Progenitor cell of endocrine pancreas (in vitro differentiated cells): ENCODE results near the gene PRODH2. TPM values are rescaled to one million over a fixed set of nuclear protein-coding genes. Genes with fewer than 3 reads are reported as not detected.
"Not testable (repeated sequence)": the region's sequence is repeated elsewhere in the genome, so short reads cannot be mapped to it uniquely, and the experiment has no call there.

Experiments
- DNase-seq: peaks from one replicate; pipeline ENCODE4 v3.0.0; 2021; ENCODE audit warnings: low spot score; ENCODE audit not compliant: unreplicated experiment
- H3K27ac Mint-ChIP-seq: 2 replicates; pipeline ENCODE4 v1.8.0; 2021; ENCODE audit warnings: mild to moderate bottlenecking, moderate library complexity, mixed read lengths
- H3K27me3 Mint-ChIP-seq: 2 replicates; pipeline ENCODE4 v1.8.0; 2021; ENCODE audit warnings: mixed read lengths
- H3K36me3 Mint-ChIP-seq: 2 replicates; pipeline ENCODE4 v1.8.0; 2022; ENCODE audit warnings: mixed read lengths; ENCODE audit not compliant: insufficient read depth
- H3K4me1 Mint-ChIP-seq: 2 replicates; pipeline ENCODE4 v1.8.0; 2021; ENCODE audit warnings: low read depth, mixed read lengths
- H3K4me3 Mint-ChIP-seq: 2 replicates; pipeline ENCODE4 v1.8.0; 2021; ENCODE audit warnings: low read depth, mild to moderate bottlenecking, moderate library complexity, mixed read lengths
- H3K9me3 Mint-ChIP-seq: 2 replicates; pipeline ENCODE4 v1.8.0; 2021; ENCODE audit warnings: low read depth, mixed read lengths
- total RNA-seq: library from RNA; stranded (reverse); gene quantifications from 2 replicates; pipeline ENCODE4 v1.2.1, GENCODE V29; 2021
- TF ChIP-seq, protein P1 (sequence below): fragments of 200-600 bp; sonication (generic); IDR thresholded peaks from one replicate; pipeline ENCODE4 v1.5.0; 2021; ENCODE audit warnings: antibody characterized with exemption, mild to moderate bottlenecking; ENCODE audit not compliant: unreplicated experiment

Gene PRODH2
- total RNA-seq, 1 donor from 2014 or later, result 5.3 TPM

DNA sequence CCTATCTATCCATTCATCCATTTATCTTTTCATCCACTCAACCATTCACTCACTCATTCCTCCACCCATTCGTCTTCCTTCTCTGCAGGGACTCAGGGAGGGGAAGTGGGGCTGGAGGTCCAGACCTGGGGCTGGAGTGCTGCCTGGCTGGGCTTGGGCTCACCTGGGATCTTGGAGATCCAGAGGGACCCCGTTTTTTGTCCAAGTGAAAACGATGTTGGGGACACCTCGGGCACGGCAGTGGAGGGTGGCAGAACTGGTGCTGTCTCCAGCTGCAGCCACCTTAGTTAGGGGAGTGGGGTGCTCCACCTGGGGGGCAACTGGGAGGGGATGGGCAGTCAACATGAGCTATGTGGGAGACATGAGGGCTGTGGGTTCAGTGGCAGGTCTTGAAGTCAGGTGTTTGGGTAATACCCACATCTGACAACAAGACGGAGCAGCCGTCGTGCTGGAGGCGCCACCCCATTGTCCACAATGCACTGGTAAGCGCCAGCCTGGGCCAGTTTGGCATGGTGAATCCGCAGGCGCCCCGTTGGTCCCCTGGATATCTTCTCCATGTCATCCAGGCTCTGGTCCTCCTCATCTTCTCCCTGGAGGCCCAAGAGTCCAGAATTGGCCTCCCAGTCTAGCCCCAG lies 29.4 kb upstream of the PRODH2 start:
- DNase-seq, result no peak
- Mint-ChIP-seq H3K36me3 (peaks cover 4% of the 10 kb centered on the region), H3K27ac (no peak overlapping the region), H3K9me3 (no peaks in the 10 kb centered on the region), H3K4me1 (peaks cover 18% of the 10 kb centered on the region), H3K4me3 (no peak overlapping the region), H3K27me3 (peaks cover 63% of the 10 kb centered on the region)
- TF ChIP-seq, protein P1, sequence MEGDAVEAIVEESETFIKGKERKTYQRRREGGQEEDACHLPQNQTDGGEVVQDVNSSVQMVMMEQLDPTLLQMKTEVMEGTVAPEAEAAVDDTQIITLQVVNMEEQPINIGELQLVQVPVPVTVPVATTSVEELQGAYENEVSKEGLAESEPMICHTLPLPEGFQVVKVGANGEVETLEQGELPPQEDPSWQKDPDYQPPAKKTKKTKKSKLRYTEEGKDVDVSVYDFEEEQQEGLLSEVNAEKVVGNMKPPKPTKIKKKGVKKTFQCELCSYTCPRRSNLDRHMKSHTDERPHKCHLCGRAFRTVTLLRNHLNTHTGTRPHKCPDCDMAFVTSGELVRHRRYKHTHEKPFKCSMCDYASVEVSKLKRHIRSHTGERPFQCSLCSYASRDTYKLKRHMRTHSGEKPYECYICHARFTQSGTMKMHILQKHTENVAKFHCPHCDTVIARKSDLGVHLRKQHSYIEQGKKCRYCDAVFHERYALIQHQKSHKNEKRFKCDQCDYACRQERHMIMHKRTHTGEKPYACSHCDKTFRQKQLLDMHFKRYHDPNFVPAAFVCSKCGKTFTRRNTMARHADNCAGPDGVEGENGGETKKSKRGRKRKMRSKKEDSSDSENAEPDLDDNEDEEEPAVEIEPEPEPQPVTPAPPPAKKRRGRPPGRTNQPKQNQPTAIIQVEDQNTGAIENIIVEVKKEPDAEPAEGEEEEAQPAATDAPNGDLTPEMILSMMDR, result no peak

- not testable (repeated sequence) for DNase-seq, H3K4me3 Mint-ChIP-seq, H3K27ac Mint-ChIP-seq, H3K9me3 Mint-ChIP-seq, H3K4me1 Mint-ChIP-seq, H3K36me3 Mint-ChIP-seq
- H3K27me3 Mint-ChIP-seq, result peaks cover 44% of the 10 kb centered on the region
Measured at GRCh38 chr19:35836096-35836495, 23.5 kb upstream of the PRODH2 start.

DNA sequence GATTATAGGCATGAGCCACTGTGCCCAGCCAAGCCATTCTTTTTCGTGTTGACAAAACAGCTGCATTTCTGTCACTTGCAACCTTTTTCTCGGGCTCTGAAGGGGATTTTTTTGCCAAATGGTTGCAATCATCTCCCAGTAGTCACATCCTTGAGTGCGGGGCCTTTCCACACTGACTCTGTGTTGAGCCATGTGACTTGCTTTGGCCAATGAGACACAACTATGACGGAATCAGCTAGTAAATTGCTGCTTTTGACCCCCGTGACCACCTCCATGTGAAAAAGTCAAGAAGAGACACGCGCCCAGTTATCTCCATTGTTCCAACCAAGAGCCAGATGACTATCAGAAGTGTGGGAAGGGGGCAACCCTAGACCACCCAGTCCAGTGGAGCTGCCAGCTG lies 21.3 kb upstream of the PRODH2 start:
- Mint-ChIP-seq H3K4me1 (no peaks in the 10 kb centered on the region), H3K9me3 (no peaks in the 10 kb centered on the region), H3K4me3 (no peak overlapping the region), H3K36me3 (peaks cover 3% of the 10 kb centered on the region), H3K27me3 (peaks cover 49% of the 10 kb centered on the region), H3K27ac (no peak overlapping the region)
- no peak for DNase-seq
- TF ChIP-seq, protein P1, result no peak

GRCh38 chr19:35832054-35832453 lies 19.4 kb upstream of the PRODH2 start:
- Mint-ChIP-seq H3K4me3 (no peak overlapping the region), H3K4me1 (no peaks in the 10 kb centered on the region), H3K27me3 (peaks cover 51% of the 10 kb centered on the region), H3K9me3 (no peaks in the 10 kb centered on the region), H3K36me3 (peaks cover 1% of the 10 kb centered on the region), H3K27ac (no peak overlapping the region)
- TF ChIP-seq, protein P1, result no peak
- no peak for DNase-seq

- Mint-ChIP-seq H3K4me3 (no peak overlapping the region), H3K36me3 (peaks cover 1% of the 10 kb centered on the region), H3K4me1 (no peaks in the 10 kb centered on the region), H3K27ac (no peak overlapping the region), H3K27me3 (peaks cover 49% of the 10 kb centered on the region), H3K9me3 (no peaks in the 10 kb centered on the region)
- DNase-seq, result no peak
- TF ChIP-seq, protein P1, result no peak
Measured at GRCh38 chr19:35830986-35831385, 18.3 kb upstream of the PRODH2 start.

DNA sequence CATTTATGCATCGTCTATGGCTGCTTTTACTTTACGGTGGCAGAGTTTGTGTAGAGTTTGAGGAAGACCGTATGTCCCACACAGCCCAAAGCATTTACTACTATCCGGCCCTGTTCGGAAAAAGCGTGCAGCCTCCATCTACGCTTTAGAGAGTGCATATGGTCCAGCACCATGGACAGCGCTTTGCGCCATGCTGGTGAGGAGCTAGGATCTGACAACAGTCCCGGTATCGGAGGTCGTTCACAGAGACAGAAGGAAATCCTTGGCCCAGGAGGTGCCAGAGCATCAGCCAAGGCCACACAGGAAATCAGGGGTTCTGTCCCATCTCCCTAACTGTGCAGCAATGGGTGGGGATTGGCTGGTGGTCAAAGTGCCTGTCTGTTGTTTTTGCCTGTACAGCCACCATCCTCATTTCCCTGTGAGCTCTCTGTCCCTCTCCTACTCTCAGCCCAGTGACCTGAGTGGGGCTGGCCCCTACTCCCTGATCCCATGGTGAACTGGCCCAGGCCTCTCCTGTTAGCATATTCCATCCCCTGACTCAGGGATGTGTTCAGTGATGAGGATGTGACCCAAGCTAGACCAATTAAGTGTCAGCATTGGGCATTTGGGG lies 16.2 kb upstream of the PRODH2 start:
- TF ChIP-seq, protein P1, result no peak
- peak; percentile 80 for DNase-seq
- Mint-ChIP-seq H3K36me3 (peaks cover 1% of the 10 kb centered on the region), H3K27ac (no peak overlapping the region), H3K4me1 (no peaks in the 10 kb centered on the region), H3K27me3 (peaks cover 45% of the 10 kb centered on the region), H3K9me3 (no peaks in the 10 kb centered on the region), H3K4me3 (no peak overlapping the region)
